ENCODE measurements around the gene HPN. TPM values are rescaled to one million over a fixed set of nuclear protein-coding genes. Genes with fewer than 3 reads are reported as not detected.

Gene HPN
- total and polyA plus RNA-seq, 2 experiments from 2014 or later, result 14.0 to 17.4 TPM

DNA sequence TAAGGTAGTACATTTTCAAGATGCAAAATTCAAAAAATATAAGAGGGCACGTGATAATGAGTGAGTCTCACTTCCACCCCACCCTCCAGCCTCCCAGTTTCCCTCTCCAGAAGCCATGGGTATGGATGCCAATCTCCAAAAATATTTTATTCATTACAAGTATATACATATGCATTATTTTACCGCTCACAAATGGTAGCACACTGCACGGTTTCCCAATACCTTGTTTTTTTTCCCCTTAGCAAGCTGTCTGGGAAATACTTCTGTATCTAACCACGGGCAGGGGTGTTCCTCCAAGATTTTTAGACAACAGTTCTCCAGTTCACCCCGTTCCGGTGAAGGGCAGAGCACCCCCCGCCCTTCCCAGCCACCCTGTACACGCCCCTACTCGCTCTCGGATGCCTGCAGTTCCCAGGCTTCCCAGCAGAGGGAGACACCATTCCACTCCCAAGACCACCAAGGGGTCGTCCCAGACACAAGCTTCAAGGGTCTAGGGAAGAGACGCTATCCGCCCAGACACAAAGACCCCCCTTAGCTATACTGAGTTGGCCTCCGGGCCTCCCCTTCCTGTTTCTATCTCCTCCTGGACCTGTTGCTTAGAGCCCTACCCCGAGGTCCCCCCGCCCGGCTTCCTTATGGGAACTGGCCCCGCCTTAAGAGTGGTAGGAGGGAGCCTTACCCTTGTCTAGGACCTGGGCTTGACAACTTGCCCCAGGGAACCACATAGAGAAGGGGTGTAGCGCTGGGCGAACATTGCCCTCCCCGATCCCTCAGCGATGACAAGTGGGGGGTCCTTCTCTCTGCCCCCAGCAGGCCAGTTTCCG, 73.0 kb downstream of the HPN start:
- peak; percentile 90 for DNase-seq (ENCODE audit: low spot score)
- H3K27ac ChIP-seq (ENCODE audit: low read depth), result no peak overlapping the region
- TF ChIP-seq, protein P1, sequence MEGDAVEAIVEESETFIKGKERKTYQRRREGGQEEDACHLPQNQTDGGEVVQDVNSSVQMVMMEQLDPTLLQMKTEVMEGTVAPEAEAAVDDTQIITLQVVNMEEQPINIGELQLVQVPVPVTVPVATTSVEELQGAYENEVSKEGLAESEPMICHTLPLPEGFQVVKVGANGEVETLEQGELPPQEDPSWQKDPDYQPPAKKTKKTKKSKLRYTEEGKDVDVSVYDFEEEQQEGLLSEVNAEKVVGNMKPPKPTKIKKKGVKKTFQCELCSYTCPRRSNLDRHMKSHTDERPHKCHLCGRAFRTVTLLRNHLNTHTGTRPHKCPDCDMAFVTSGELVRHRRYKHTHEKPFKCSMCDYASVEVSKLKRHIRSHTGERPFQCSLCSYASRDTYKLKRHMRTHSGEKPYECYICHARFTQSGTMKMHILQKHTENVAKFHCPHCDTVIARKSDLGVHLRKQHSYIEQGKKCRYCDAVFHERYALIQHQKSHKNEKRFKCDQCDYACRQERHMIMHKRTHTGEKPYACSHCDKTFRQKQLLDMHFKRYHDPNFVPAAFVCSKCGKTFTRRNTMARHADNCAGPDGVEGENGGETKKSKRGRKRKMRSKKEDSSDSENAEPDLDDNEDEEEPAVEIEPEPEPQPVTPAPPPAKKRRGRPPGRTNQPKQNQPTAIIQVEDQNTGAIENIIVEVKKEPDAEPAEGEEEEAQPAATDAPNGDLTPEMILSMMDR (conservative IDR thresholded peaks at IDR 0.05; ENCODE audit: low read depth in 2 of 2), result peak; percentile 93 to 94
- TF ChIP-seq, protein P2, sequence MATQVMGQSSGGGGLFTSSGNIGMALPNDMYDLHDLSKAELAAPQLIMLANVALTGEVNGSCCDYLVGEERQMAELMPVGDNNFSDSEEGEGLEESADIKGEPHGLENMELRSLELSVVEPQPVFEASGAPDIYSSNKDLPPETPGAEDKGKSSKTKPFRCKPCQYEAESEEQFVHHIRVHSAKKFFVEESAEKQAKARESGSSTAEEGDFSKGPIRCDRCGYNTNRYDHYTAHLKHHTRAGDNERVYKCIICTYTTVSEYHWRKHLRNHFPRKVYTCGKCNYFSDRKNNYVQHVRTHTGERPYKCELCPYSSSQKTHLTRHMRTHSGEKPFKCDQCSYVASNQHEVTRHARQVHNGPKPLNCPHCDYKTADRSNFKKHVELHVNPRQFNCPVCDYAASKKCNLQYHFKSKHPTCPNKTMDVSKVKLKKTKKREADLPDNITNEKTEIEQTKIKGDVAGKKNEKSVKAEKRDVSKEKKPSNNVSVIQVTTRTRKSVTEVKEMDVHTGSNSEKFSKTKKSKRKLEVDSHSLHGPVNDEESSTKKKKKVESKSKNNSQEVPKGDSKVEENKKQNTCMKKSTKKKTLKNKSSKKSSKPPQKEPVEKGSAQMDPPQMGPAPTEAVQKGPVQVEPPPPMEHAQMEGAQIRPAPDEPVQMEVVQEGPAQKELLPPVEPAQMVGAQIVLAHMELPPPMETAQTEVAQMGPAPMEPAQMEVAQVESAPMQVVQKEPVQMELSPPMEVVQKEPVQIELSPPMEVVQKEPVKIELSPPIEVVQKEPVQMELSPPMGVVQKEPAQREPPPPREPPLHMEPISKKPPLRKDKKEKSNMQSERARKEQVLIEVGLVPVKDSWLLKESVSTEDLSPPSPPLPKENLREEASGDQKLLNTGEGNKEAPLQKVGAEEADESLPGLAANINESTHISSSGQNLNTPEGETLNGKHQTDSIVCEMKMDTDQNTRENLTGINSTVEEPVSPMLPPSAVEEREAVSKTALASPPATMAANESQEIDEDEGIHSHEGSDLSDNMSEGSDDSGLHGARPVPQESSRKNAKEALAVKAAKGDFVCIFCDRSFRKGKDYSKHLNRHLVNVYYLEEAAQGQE (IDR thresholded peaks at IDR 0.05; ENCODE audit: unreplicated experiment), result no peak
- H3K4me1 ChIP-seq (ENCODE audit: insufficient read depth), result peaks cover 25% of the 10 kb centered on the region
- no peaks in the 10 kb centered on the region for H3K79me2 ChIP-seq (replicated peaks; ENCODE audit: insufficient read depth)
- ATAC-seq, result peak; percentile 82
- H3K36me3 ChIP-seq (ENCODE audit: insufficient read depth), result no peaks in the 10 kb centered on the region
- peak overlapping the region; percentile 52 for H3K4me3 ChIP-seq
- H4K20me1 ChIP-seq (replicated peaks; ENCODE audit: insufficient read depth), result no peaks in the 10 kb centered on the region
- H3F3A ChIP-seq (replicated peaks; ENCODE audit: low read depth), result no peaks in the 10 kb centered on the region
- Mint-ChIP-seq H3K4me3 (peak overlapping the region; percentile 73), H3K27ac (no peak overlapping the region), H3K27me3 (ENCODE audit: insufficient read depth, low read depth, poor library complexity) (peaks cover 31% of the 10 kb centered on the region), H3K9me3 (no peaks in the 10 kb centered on the region; the same call in 2 of the 3 replicates), H3K36me3 (ENCODE audit: low read depth) (no peaks in the 10 kb centered on the region), H3K4me1 (peaks cover 43% of the 10 kb centered on the region)
- no peaks in the 10 kb centered on the region for H3K9me2 ChIP-seq (ENCODE audit: insufficient read depth)
- no peaks in the 10 kb centered on the region for H3K27me3 ChIP-seq (ENCODE audit: insufficient read depth)
- peak overlapping the region; percentile 93 for H2AFZ ChIP-seq
- peak overlapping the region; percentile 75 for H3K4me2 ChIP-seq

DNA sequence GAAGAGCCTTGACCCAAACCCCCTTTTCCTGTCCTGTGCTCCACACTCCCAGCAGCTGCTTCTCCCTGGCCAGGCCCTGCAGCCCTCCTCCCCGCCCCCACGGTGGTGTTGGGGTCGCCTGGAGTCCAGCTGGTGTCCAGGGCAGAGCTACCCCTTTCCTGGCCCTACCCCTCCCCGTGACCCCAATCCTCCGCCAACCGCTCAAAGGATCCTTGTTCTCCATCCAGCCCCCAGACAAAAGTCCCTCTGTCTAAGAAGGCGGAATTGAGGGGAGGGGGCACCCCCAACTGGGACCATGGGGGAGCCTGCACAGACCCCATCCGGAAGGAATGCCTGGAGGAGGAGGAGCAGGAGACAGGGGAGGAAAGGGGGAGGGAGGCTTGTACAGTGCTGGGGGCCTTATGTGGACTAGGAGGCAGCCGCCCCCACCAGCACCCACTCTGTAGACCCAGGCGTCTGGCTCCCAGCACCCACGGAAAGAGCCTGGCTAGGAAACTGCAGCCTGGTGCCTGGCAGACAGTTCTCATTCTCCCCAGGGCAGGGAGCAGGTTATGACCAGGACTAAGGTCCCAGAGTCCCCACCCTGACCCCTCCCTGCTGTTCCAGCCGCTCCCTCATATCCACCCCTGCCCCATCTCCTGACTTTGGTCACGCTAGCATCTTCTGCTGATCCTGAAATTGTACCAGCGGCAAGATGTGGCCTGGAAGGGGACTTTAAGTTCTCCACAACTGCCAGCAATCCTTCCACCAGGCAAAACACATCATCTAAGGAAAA, 73.8 kb downstream of the HPN start, which contains the start of gene FXYD3:
Gene FXYD3, plus strand, starts transcription at position 647 of the 775 bp plus-strand sequence. CDS start 3,554 bp downstream, outside the sequence.
- Mint-ChIP-seq H3K27me3 (ENCODE audit: insufficient read depth, low read depth, poor library complexity) (peaks cover 29% of the 10 kb centered on the region), H3K4me3 (peak within 1 kb of the TSS; percentile 73), H3K27ac (no peak within 1 kb of the TSS), H3K4me1 (peaks cover 41% of the 10 kb centered on the region), H3K9me3 (no peaks in the 10 kb centered on the region; the same call in 2 of the 3 replicates), H3K36me3 (ENCODE audit: low read depth) (no peaks in the 10 kb centered on the region)
- Histone ChIP-seq H3K4me1 (ENCODE audit: insufficient read depth) (peaks cover 27% of the 10 kb centered on the region), H3K4me2 (peak within 1 kb of the TSS; percentile 75), H3K79me2 (replicated peaks; ENCODE audit: insufficient read depth) (no peaks in the 10 kb centered on the region), H3K4me3 (peak within 1 kb of the TSS; percentile 52), H4K20me1 (replicated peaks; ENCODE audit: insufficient read depth) (no peaks in the 10 kb centered on the region), H3F3A (replicated peaks; ENCODE audit: low read depth) (no peaks in the 10 kb centered on the region), H3K27me3 (ENCODE audit: insufficient read depth) (no peaks in the 10 kb centered on the region), H3K9me2 (ENCODE audit: insufficient read depth) (no peaks in the 10 kb centered on the region), H2AFZ (peak within 1 kb of the TSS; percentile 93), H3K36me3 (ENCODE audit: insufficient read depth) (no peaks in the 10 kb centered on the region), H3K27ac (ENCODE audit: low read depth) (no peak within 1 kb of the TSS)
- ATAC-seq (peak; percentile 5), DNase-seq (ENCODE audit: low spot score) (no peak)
- TF ChIP-seq, protein P3, sequence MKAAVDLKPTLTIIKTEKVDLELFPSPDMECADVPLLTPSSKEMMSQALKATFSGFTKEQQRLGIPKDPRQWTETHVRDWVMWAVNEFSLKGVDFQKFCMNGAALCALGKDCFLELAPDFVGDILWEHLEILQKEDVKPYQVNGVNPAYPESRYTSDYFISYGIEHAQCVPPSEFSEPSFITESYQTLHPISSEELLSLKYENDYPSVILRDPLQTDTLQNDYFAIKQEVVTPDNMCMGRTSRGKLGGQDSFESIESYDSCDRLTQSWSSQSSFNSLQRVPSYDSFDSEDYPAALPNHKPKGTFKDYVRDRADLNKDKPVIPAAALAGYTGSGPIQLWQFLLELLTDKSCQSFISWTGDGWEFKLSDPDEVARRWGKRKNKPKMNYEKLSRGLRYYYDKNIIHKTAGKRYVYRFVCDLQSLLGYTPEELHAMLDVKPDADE (IDR thresholded peaks at IDR 0.05), result no peak
- TF ChIP-seq NANOG (IDR thresholded peaks at IDR 0.05; ENCODE audit: borderline replicate concordance) (no peak), EZH2phosphoT487 (IDR thresholded peaks at IDR 0.05; ENCODE audit: unreplicated experiment) (no peak), POLR2AphosphoS5 (IDR thresholded peaks at IDR 0.05; ENCODE audit: low read depth) (no peak), CREB1 (CRISPR knock-in tag; IDR thresholded peaks at IDR 0.05; ENCODE audit: low read depth) (no peak), JUNB (IDR thresholded peaks at IDR 0.05; ENCODE audit: unreplicated experiment) (no peak)
- TF ChIP-seq, protein P1 (conservative IDR thresholded peaks at IDR 0.05; ENCODE audit: low read depth in 2 of 2), result no peak
- TF ChIP-seq, protein P2 (IDR thresholded peaks at IDR 0.05; ENCODE audit: unreplicated experiment), result no peak

All from GM23338 (cell line).